SKM-1 (cell line): ENCODE data around the gene CYGB.
A peak's percentile ranks its signal among the peaks of the same experiment; 100 is the strongest.
"Not testable (repeated sequence)": the region's sequence is repeated elsewhere in the genome, so short reads cannot be mapped to it uniquely, and the experiment has no call there.

Experiments
- DNase-seq: peaks from one replicate; lab custom pipeline; 2025; ENCODE audit not compliant: unreplicated experiment; lab: John Stamatoyannopoulos, UW

The CYGB gene

GRCh38 chr17:76567634-76568432 is 30.3 kb upstream of the CYGB start:
- peak; percentile 68 for DNase-seq

- DNase-seq, result no peak
These were observed 29.5 kb upstream of the CYGB start for GRCh38 chr17:76566988-76567431.

DNA sequence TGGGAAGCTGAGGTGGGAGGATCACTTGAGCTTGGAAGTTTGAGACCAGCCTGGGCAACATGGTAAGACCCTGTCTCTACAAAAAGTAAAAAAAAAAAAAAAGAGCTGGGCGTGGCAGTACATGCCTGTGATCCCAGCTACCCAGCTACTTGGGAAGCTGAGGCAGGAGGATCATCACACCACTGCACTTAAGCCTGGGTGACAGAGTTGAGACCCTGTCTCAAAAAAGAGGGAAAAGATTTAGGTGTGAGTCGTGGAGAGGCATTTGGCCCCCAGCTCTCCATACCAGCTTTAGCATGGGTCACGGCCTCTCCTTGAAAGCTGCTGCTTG is 29.1 kb upstream of the CYGB start:
- no peak for DNase-seq

DNA sequence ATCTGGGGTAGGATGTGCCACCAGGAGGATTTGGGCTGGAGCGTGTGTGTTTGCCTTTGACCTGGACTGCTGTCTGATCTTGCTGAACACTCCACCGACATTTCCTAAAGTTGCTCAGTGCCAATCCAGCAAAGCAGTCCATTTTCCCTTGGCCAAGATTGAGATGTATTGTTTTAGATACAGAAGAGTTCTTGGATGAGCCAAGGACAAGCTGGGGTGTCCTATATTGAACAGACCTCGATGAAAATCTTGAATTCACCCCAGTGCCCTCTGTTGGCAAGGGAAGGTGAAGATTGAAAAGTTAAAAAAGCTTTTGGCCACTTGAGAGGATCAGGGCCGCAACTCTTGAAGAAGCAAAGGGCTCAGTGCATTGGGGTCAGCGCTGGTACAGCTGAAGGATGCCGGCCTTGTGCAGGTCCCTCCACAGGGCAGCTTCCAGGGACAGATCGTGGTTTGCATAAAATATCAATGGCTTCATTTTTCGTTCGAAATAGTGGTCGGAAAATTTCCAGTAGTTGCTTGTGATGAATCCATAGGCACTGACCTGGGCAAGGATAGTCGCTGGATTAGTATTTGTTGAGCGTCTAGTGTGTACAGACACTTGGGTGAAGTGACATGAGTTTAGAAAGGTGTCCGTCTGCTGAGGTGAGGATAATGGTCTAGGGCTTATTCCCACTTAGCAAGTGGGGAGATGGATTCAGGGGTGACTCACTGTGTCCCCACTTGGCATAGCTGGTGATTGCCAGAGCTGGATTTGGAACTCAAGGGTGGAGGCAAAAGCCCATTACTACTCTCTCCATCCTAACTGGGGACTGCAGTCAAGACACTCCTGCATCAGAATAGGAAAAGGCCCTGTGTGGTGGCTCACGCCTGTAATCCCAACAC is 28.5 kb upstream of the CYGB start:
- DNase-seq, result no peak

- not testable (repeated sequence) for DNase-seq
These were observed 27.6 kb upstream of the CYGB start for GRCh38 chr17:76564991-76565727.

GRCh38 chr17:76563359-76563758 is 25.9 kb upstream of the CYGB start:
- DNase-seq, result not testable (repeated sequence)

- DNase-seq, result no peak
These were observed 25.2 kb upstream of the CYGB start for GRCh38 chr17:76562734-76563148.

GRCh38 chr17:76561799-76562268 is 24.3 kb upstream of the CYGB start:
- DNase-seq, result no peak

DNA sequence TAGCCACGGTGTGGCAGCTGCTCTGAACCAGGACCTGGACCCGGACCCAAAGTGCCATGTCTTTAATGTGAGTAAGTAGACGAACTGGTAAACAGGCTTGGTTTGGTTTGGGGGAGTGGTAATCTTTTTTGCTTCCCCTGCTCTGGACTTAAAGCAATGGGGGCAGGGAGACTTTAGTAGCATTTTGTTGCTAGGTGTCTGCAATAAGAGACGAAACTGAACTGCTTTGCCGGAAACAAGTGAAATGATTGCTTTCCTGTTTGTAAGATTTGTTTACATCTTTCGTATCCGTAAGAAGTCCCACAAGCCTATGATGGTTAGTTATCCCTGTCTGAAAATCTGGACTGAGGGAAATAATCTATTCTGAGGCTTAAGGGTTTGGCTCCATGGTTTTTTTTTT is 23.8 kb upstream of the CYGB start:
- no peak for DNase-seq

- DNase-seq, result no peak
These were observed 23.3 kb upstream of the CYGB start for GRCh38 chr17:76560877-76561221.

DNA sequence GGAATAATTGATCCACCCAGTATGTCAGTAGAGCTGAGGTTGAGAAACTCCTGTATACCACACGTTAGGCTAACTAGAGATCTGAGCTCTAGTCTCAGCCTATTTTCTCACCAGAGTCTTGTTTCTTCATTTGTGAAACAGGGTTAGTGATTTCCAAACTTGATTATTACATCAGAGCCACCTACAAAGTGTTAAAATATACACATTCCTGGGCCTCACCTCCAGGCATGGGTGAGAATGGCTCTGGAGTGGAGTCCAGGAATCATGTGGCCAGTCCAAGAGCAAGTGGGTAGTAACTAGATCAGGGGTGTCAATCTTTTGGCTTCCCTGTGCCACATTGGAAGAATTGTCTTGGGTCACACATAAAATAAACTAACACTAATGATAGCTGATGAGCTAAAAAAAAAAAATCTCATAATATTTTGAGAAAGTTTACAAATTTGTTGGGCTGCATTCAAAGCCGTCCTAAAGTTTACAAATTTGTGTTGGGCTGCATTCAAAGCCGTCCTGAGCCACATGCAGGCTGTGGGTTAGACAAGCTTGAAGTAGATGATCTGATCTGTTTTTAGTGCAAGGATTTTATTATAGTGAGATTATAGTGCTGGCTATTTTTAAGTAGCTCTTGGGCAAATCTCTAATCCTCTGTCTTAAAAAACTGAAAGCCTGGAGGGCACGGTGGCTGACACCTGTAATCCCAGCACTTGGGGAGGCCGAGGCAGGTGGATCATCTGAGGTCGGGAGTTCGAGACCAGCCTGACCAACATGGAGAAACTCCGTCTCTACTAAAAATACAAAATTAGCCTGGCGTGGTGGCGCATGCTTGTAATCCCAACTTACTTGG is 22.7 kb upstream of the CYGB start:
- DNase-seq, result no peak

- not testable (repeated sequence) for DNase-seq
These were observed 22.0 kb upstream of the CYGB start for GRCh38 chr17:76559460-76559859.

DNA sequence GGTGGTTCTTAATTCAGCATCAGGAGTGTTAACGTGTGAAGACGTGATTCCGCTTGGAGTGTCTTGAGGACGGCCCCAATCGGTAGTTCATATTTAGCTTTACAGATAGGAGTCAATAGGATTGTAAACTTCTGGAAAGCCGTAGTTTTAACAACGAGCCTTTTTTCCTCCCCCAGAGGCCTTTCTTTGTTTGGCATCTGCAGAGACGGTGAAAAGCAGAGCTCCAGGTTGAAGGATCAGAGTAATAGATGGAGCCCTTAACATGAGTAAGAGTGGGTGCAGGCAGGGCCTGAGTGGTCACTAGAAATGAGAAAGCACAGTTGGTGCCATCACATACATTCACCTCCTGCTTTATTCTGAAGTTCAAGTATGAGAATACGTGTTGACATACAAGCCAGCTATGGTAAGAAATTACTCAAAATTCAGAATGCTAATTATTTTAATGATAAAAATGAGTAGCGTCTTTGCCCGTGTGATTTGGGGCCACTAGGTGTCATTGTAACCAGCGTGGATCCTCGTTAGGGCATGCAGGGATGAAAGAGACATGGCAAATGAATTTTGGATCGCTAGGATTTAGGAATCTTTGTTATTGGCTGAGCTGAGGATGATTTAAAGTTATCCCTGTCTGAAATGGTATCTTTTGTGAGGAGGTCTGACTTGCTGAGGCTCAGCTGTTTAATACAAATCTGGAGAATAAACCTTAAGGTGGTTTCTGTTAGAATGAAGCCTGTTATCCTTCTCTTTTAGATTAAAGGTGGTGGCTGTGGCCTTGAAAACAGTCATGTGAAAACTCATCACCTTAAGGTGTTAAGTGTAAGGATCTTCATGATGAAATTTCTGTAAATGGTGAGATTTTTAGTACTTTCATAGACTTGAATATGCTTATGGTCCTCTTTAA is 20.9 kb upstream of the CYGB start:
- DNase-seq, result peak; percentile 40

DNA sequence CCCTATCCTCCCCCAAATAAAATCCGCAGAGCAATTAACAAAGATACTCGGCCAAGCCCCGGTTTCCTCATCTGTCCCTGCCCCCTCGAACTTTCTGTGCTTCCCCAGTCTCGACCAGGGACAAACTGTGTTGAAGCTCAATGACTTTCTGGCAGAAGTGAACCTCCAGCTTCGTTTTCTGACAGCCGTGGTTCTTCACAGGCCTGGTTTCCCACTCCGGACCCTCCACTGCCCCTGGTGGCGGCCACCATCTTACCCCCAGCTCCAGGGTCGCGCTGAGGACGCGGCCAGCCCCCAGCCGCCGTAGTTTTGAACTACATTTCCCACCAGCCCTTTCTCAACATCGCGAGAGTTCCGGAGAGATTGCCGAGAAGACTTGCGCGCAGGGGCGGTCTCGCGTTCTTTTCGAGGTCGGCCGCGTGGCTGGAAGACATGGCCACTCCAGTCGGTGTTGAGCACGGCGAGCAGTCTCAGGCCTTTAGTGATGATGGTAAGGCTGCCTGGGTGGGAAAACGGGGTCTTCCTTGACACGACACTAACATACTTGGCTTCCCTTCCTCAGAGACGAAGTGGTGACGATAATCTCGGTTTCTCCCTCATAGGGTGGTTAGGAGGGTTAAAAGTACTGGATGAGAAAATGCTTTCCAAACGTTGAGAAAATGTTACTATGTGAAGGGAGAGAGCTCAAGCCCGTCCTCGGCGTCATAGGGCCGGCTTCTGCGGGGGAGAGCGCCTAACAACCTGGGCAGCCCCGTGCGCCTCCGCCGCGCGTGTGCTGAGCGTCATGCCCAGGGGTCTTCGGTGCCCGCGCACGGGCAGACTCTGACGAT is 20.1 kb upstream of the CYGB start:
- DNase-seq, result peak; percentile 91

- DNase-seq, result peak; percentile 32
These were observed 19.4 kb upstream of the CYGB start for GRCh38 chr17:76556765-76557367.

- no peak for DNase-seq
These were observed 16.6 kb upstream of the CYGB start for GRCh38 chr17:76554131-76554530.

DNA sequence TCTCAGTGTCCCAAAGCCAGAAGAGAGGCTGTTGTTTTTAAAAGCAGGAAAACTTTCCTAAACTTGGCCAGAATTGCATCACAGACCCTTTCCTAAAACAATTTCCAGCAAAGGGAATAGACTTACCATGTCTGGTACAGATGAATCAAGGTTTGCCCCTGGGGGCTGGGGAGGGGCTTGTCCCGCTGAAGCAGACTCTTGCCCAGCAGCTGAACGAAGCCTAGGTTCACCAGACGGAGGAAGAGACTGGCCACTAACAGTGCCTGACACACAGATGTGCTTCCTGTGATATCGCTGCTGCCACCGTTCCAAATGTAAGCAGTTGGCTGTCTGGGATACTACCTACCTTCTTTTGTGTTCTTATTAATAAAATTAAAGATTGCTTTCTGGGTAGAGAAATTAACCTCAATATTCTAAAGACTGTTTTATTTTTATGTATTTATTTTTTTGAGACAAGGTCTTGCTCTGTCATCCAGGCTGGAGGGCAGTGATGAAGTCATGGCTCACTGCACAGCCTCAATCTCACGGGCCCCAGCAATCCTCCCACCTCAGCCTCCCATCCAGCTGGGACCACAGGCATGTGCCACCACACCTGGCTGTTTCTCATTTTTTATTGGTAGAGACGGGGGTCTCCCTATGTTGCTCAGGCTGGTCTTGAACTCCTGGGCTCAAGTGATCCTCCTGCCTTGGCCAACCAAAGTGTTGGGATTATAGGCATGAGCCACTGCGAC is 15.8 kb upstream of the CYGB start:
- DNase-seq, result no peak

- no peak for DNase-seq
These were observed 14.2 kb upstream of the CYGB start for GRCh38 chr17:76551685-76552084.
